EH (cell line): ENCODE measurements around the gene CCDC74B.
"Not testable (repeated sequence)": the region's sequence is repeated elsewhere in the genome, so short reads cannot be mapped to it uniquely, and the experiment has no call there.

Experiments
- DNase-seq: peaks from one replicate; pipeline ENCODE4 v3.0.0-alpha.2; 2015; ENCODE audit warnings: low read depth

The CCDC74B gene

GRCh38 chr2:130148515-130148914 lies 3.6 kb upstream of the CCDC74B start:
- not testable (repeated sequence) for DNase-seq

- DNase-seq, result not testable (repeated sequence)
Observed at GRCh38 chr2:130143266-130144039, 1.5 kb downstream of the CCDC74B start.

- DNase-seq, result not testable (repeated sequence)
Observed at GRCh38 chr2:130142396-130143265, 2.3 kb downstream of the CCDC74B start.

- not testable (repeated sequence) for DNase-seq
Observed at GRCh38 chr2:130141645-130142370, 3.1 kb downstream of the CCDC74B start.

GRCh38 chr2:130141002-130141401 lies 3.9 kb downstream of the CCDC74B start:
- not testable (repeated sequence) for DNase-seq

- DNase-seq, result not testable (repeated sequence)
Observed at GRCh38 chr2:130140516-130140915, 4.4 kb downstream of the CCDC74B start.

- not testable (repeated sequence) for DNase-seq
Observed at GRCh38 chr2:130139331-130140280, 5.3 kb downstream of the CCDC74B start.

GRCh38 chr2:130138841-130139251 lies 6.1 kb downstream of the CCDC74B start:
- not testable (repeated sequence) for DNase-seq

GRCh38 chr2:130138326-130138725 lies 6.6 kb downstream of the CCDC74B start:
- DNase-seq, result not testable (repeated sequence)

GRCh38 chr2:130137118-130137517 lies 7.8 kb downstream of the CCDC74B start:
- not testable (repeated sequence) for DNase-seq

GRCh38 chr2:130136546-130136945 lies 8.4 kb downstream of the CCDC74B start:
- DNase-seq, result not testable (repeated sequence)

- DNase-seq, result no peak
Observed at GRCh38 chr2:130135692-130136541, 9.0 kb downstream of the CCDC74B start.

- not testable (repeated sequence) for DNase-seq
Observed at GRCh38 chr2:130129120-130129829, 15.6 kb downstream of the CCDC74B start, which contains the start of gene POTEF. Gene POTEF, minus strand, starts transcription at chr2:130129222. Its CDS starts 8,707 bp downstream, at chr2:130120515.

- not testable (repeated sequence) for DNase-seq
Observed at GRCh38 chr2:130128464-130128863, 16.4 kb downstream of the CCDC74B start.

GRCh38 chr2:130127726-130128125 lies 17.2 kb downstream of the CCDC74B start:
- DNase-seq, result not testable (repeated sequence)

GRCh38 chr2:130120924-130121323 lies 24.0 kb downstream of the CCDC74B start:
- DNase-seq, result not testable (repeated sequence)

GRCh38 chr2:130102597-130103363 lies 42.1 kb downstream of the CCDC74B start:
- not testable (repeated sequence) for DNase-seq
